Neural cell (in vitro differentiated cells): ENCODE measurements around the gene CNTLN. TPM values are rescaled to one million over a fixed set of nuclear protein-coding genes. Genes with fewer than 3 reads are reported as not detected.

Source experiments
- H2AFZ ChIP-seq: fragments of 200-600, 300-800 bp; sonication (generic), shearing (Covaris generic); 2 replicates; pipeline ENCODE4 v1.6.0; 2014; ENCODE audit warnings: low read depth, mild to moderate bottlenecking, antibody characterized with exemption, low read length, moderate library complexity
- H3F3A ChIP-seq: fragments of 200-600 bp; shearing (Covaris generic); 2 replicates; pipeline ENCODE4 v1.6.1; 2016; ENCODE audit warnings: mild to moderate bottlenecking, moderate library complexity, mixed read lengths, antibody characterized with exemption, low read length; ENCODE audit not compliant: insufficient read depth, poor library complexity, severe bottlenecking
- H3K27ac ChIP-seq: fragments of 200-600, 300-800 bp; sonication (generic), shearing (Covaris generic); 2 replicates; pipeline ENCODE4 v1.5.1; 2014; ENCODE audit warnings: mild to moderate bottlenecking, low read length, moderate library complexity
- H3K27me3 ChIP-seq: fragments of 300-800, 200-600 bp; sonication (generic), shearing (Covaris generic); 2 replicates; pipeline ENCODE4 v1.6.0; 2014; ENCODE audit warnings: mild to moderate bottlenecking, low read depth, low read length, moderate library complexity; ENCODE audit not compliant: insufficient read depth
- H3K36me3 ChIP-seq: fragments of 300-800, 200-600 bp; sonication (generic), shearing (Covaris generic); 2 replicates; pipeline ENCODE4 v1.5.1; 2014; ENCODE audit warnings: mild to moderate bottlenecking, antibody characterized with exemption, low read length, moderate library complexity; ENCODE audit not compliant: insufficient read depth
- H3K4me2 ChIP-seq: fragments of 300-800, 200-600 bp; sonication (generic), shearing (Covaris generic); 2 replicates; pipeline ENCODE4 v1.6.0; 2014; ENCODE audit warnings: mild to moderate bottlenecking, low read length
- H3K4me3 ChIP-seq: fragments of 300-800, 200-600 bp; sonication (generic), shearing (Covaris generic); 2 replicates; pipeline ENCODE4 v1.5.1; 2014; ENCODE audit warnings: mild to moderate bottlenecking, low read length, moderate library complexity
- H3K79me2 ChIP-seq: fragments of 200-600 bp; shearing (Covaris generic); replicated peaks from 2 replicates; pipeline ENCODE4 v1.6.0; 2014; ENCODE audit warnings: mild to moderate bottlenecking, low read length, moderate library complexity; ENCODE audit not compliant: insufficient read depth
- H3K9ac ChIP-seq: fragments of 300-800, 200-600 bp; sonication (generic), shearing (Covaris generic); 2 replicates; pipeline ENCODE4 v1.6.1; 2016; ENCODE audit warnings: mild to moderate bottlenecking, low read length, mixed read lengths
- H3K9me2 ChIP-seq: fragments of 200-600 bp; shearing (Covaris generic); 2 replicates; pipeline ENCODE4 v1.6.1; 2016; ENCODE audit warnings: mild to moderate bottlenecking, low read length, mixed read lengths; ENCODE audit not compliant: insufficient read depth
- H3K9me3 ChIP-seq: fragments of 200-600, 300-800 bp; sonication (generic), shearing (Covaris generic); 2 replicates; pipeline ENCODE4 v1.6.1; 2016; ENCODE audit warnings: mild to moderate bottlenecking, mixed run types, low read length, moderate library complexity, mixed read lengths
- H4K20me1 ChIP-seq: fragments of 200-600 bp; shearing (Covaris generic); 2 replicates; pipeline ENCODE4 v1.6.1; 2016; ENCODE audit warnings: mild to moderate bottlenecking, mixed run types; ENCODE audit not compliant: insufficient read depth
- EP300 ChIP-seq: fragments of 450-650 bp; conservative IDR thresholded peaks from 2 replicates; pipeline ENCODE4 v1.6.1; 2014; ENCODE audit warnings: antibody characterized with exemption, mild to moderate bottlenecking, moderate library complexity; ENCODE audit not compliant: poor library complexity, severe bottlenecking
- EZH2 ChIP-seq: fragments of 200-600, 300-800 bp; shearing (Covaris generic), sonication (generic); IDR thresholded peaks from 2 replicates; pipeline ENCODE4 v1.6.1; 2014; ENCODE audit warnings: antibody characterized with exemption, low read length, borderline replicate concordance, mild to moderate bottlenecking; ENCODE audit not compliant: insufficient read depth, poor library complexity, severe bottlenecking
- MXI1 ChIP-seq: fragments of 450-650 bp; conservative IDR thresholded peaks from 2 replicates; pipeline ENCODE4 v1.6.1; 2014; ENCODE audit warnings: antibody characterized with exemption, mild to moderate bottlenecking; ENCODE audit not compliant: poor library complexity, severe bottlenecking
- POLR2AphosphoS5 ChIP-seq: IDR thresholded peaks from 2 replicates; pipeline ENCODE4 v1.6.1; 2012
- RAD21 ChIP-seq: fragments of 450-650 bp; conservative IDR thresholded peaks from 2 replicates; pipeline ENCODE4 v1.6.1; 2014; ENCODE audit warnings: antibody characterized with exemption, mild to moderate bottlenecking, moderate library complexity
- REST ChIP-seq: IDR thresholded peaks from 2 replicates; pipeline ENCODE4 v1.6.1; 2012; ENCODE audit warnings: borderline replicate concordance
- SMC3 ChIP-seq: fragments of 450-650 bp; conservative IDR thresholded peaks from 2 replicates; pipeline ENCODE4 v1.6.1; 2014; ENCODE audit warnings: antibody characterized with exemption, mild to moderate bottlenecking, moderate library complexity; ENCODE audit not compliant: poor library complexity
- TAF1 ChIP-seq: IDR thresholded peaks from 2 replicates; pipeline ENCODE4 v1.6.1; 2012; ENCODE audit warnings: low read depth
- polyA plus RNA-seq: library from polyadenylated mRNA; depleted of rRNA; stranded (reverse); fragments of >200 nt; gene quantifications from 2 replicates; pipeline ENCODE4 v1.2.3, GENCODE V29; 2014
- TF ChIP-seq, protein P1 (sequence below): fragments of 450-650 bp; IDR thresholded peaks from 2 replicates; pipeline ENCODE4 v1.5.1; 2014; ENCODE audit warnings: antibody characterized with exemption, mild to moderate bottlenecking, moderate library complexity; ENCODE audit not compliant: poor library complexity, severe bottlenecking

Gene CNTLN
- polyA plus RNA-seq, 1 donor from 2014 or later: 5.0 TPM

- peak overlapping the region; percentile 71 for H3K9ac ChIP-seq
- H3K27me3 ChIP-seq: no peaks in the 10 kb centered on the region
- H3K9me3 ChIP-seq: no peaks in the 10 kb centered on the region
- no peaks in the 10 kb centered on the region for H4K20me1 ChIP-seq
- peak overlapping the region; percentile 94 for H2AFZ ChIP-seq
- TF ChIP-seq EZH2 (no peak), TAF1 (no peak), SMC3 (no peak), POLR2AphosphoS5 (no peak), MXI1 (peak; percentile 42), RAD21 (peak; percentile 19), EP300 (no peak), REST (no peak)
- TF ChIP-seq, protein P1, sequence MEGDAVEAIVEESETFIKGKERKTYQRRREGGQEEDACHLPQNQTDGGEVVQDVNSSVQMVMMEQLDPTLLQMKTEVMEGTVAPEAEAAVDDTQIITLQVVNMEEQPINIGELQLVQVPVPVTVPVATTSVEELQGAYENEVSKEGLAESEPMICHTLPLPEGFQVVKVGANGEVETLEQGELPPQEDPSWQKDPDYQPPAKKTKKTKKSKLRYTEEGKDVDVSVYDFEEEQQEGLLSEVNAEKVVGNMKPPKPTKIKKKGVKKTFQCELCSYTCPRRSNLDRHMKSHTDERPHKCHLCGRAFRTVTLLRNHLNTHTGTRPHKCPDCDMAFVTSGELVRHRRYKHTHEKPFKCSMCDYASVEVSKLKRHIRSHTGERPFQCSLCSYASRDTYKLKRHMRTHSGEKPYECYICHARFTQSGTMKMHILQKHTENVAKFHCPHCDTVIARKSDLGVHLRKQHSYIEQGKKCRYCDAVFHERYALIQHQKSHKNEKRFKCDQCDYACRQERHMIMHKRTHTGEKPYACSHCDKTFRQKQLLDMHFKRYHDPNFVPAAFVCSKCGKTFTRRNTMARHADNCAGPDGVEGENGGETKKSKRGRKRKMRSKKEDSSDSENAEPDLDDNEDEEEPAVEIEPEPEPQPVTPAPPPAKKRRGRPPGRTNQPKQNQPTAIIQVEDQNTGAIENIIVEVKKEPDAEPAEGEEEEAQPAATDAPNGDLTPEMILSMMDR: no peak
- no peaks in the 10 kb centered on the region for H3K79me2 ChIP-seq
- H3F3A ChIP-seq: no peaks in the 10 kb centered on the region
- no peak overlapping the region for H3K27ac ChIP-seq
- peak overlapping the region; percentile 92 for H3K4me3 ChIP-seq
- H3K9me2 ChIP-seq: no peaks in the 10 kb centered on the region
- no peaks in the 10 kb centered on the region for H3K36me3 ChIP-seq
- peak overlapping the region; percentile 77 for H3K4me2 ChIP-seq
Observed at GRCh38 chr9:17135295-17136160, 688 bp downstream of the CNTLN start.

- no peaks in the 10 kb centered on the region for H3F3A ChIP-seq
- H3K36me3 ChIP-seq: no peaks in the 10 kb centered on the region
- H3K9me3 ChIP-seq: no peaks in the 10 kb centered on the region
- H3K4me3 ChIP-seq: no peak overlapping the region
- H3K9me2 ChIP-seq: no peaks in the 10 kb centered on the region
- no peak overlapping the region for H3K9ac ChIP-seq
- TF ChIP-seq SMC3 (no peak), REST (no peak), EZH2 (no peak), RAD21 (no peak)
- H3K27ac ChIP-seq: no peak overlapping the region
- H3K4me2 ChIP-seq: no peak overlapping the region
- H2AFZ ChIP-seq: no peak overlapping the region
- H3K27me3 ChIP-seq: no peaks in the 10 kb centered on the region
- H3K79me2 ChIP-seq: no peaks in the 10 kb centered on the region
- H4K20me1 ChIP-seq: no peaks in the 10 kb centered on the region
Observed at GRCh38 chr9:17137566-17137965, 2.7 kb downstream of the CNTLN start.
